GM12878 (cell line): ENCODE measurements around the gene TUB. TPM values are rescaled to one million over a fixed set of nuclear protein-coding genes. Genes with fewer than 3 reads are reported as not detected.

Experiments used
- ATAC-seq: fragments of 200-7000 bp; cut with Tn5 transposase; 3 replicates; pipeline ENCODE4 v1.9.1; 2020; ENCODE audit warnings: mild to moderate bottlenecking, moderate library complexity
- BruUV-seq: library from RNA; stranded (reverse); fragments of 400-500 nt; replicated peaks from 2 replicates; lab custom pipeline; 2021; lab: Mats Ljungman, UMichigan
- CTCF ChIA-PET: fragments of 300-600 bp; sonication (Branson Sonifier 250); formaldehyde crosslinking; extraction: SDS; loops from one replicate; lab custom pipeline; 2021; ENCODE audit warnings: inconsistent platforms; lab: Yijun Ruan, JAX
- POLR2A ChIA-PET: fragments of 350-600 bp; formaldehyde crosslinking; extraction: SDS; loops from one replicate; lab custom pipeline; 2021; ENCODE audit warnings: inconsistent platforms; lab: Charles Lee
- RAD21 ChIA-PET: fragments of 300-600 bp; sonication (Branson Sonifier 250); formaldehyde crosslinking; loops from one replicate; lab custom pipeline; 2023; ENCODE audit warnings: antibody characterized with exemption; ENCODE audit not compliant: unreplicated experiment; lab: Charles Lee
- SMC1A ChIA-PET: fragments of 300-600 bp; sonication (Branson Sonifier 250); formaldehyde crosslinking; loops from one replicate; lab custom pipeline; 2023; ENCODE audit not compliant: unreplicated experiment, uncharacterized antibody; lab: Charles Lee
- DNase-seq: peaks from one replicate; pipeline ENCODE4 v3.0.0-alpha.2; 2011; ENCODE audit warnings: low read depth, low spot score
- FAIRE-seq: peaks from 3 replicates; lab custom pipeline; 2011; peaks lifted over from hg19 to GRCh38; lab: Jason Lieb, UNC
- H2AFZ ChIP-seq: 2 replicates; pipeline ENCODE4 v1.6.0; 2011; ENCODE audit warnings: low read depth, low read length, control low read depth; ENCODE audit not compliant: control insufficient read depth
- H3K27ac ChIP-seq: 2 replicates; pipeline ENCODE4 v1.5.1; 2011; ENCODE audit warnings: control low read depth; ENCODE audit not compliant: control insufficient read depth, insufficient read depth
- H3K27me3 ChIP-seq, 2 experiments: replicated peaks in 1 of 2; 2 replicates each; pipeline versions ENCODE4 v1.6.0 to v1.6.1; 2011; ENCODE audit warnings: low read length in 1 of 2; ENCODE audit not compliant: control insufficient read depth in 2 of 2, insufficient read depth in 2 of 2
- H3K36me3 ChIP-seq, 2 experiments: 2 replicates each; pipeline ENCODE4 v1.5.1; 2011; ENCODE audit warnings: low read length in 1 of 2; ENCODE audit not compliant: control insufficient read depth in 2 of 2, insufficient read depth in 2 of 2
- H3K4me1 ChIP-seq: 2 replicates; pipeline ENCODE4 v1.6.1; 2011; ENCODE audit warnings: mild to moderate bottlenecking, low read length, moderate library complexity, mixed read lengths; ENCODE audit not compliant: control insufficient read depth, insufficient read depth
- H3K4me2 ChIP-seq: 2 replicates; pipeline ENCODE4 v1.6.0; 2011; ENCODE audit warnings: control low read depth; ENCODE audit not compliant: control insufficient read depth, insufficient read depth
- H3K4me3 ChIP-seq: fragments of 200-600 bp; sonication (generic); 2 replicates; pipeline ENCODE4 v1.5.1; 2016
- H3K79me2 ChIP-seq: 2 replicates; pipeline ENCODE4 v1.6.0; 2011; ENCODE audit warnings: low read length; ENCODE audit not compliant: control insufficient read depth, insufficient read depth
- H3K9ac ChIP-seq: 2 replicates; pipeline ENCODE4 v1.8.0; 2011; ENCODE audit warnings: low read length, control low read depth, mixed read lengths; ENCODE audit not compliant: control insufficient read depth, insufficient read depth
- H3K9me3 ChIP-seq: replicated peaks from 3 replicates; pipeline ENCODE4 v1.5.1; 2011; ENCODE audit warnings: mild to moderate bottlenecking, low read length; ENCODE audit not compliant: control insufficient read depth, insufficient read depth
- H4K20me1 ChIP-seq: 2 replicates; pipeline ENCODE4 v1.6.0; 2011; ENCODE audit not compliant: control insufficient read depth, insufficient read depth
- BCL11A ChIP-seq: IDR thresholded peaks from 2 replicates; pipeline ENCODE4 v1.6.1; 2011; ENCODE audit warnings: low read depth, low read length
- CREM ChIP-seq: IDR thresholded peaks from 2 replicates; pipeline ENCODE4 v1.6.1; 2014; ENCODE audit warnings: antibody characterized with exemption, low read depth
- DPF2 ChIP-seq: fragments of 450-650 bp; IDR thresholded peaks from 2 replicates; pipeline ENCODE4 v1.6.1; 2017; ENCODE audit warnings: mild to moderate bottlenecking
- FOS ChIP-seq: IDR thresholded peaks from 3 replicates; pipeline ENCODE4 v1.6.1; 2011; ENCODE audit warnings: borderline replicate concordance; ENCODE audit not compliant: insufficient read length; ENCODE audit errors: extremely low read depth
- IRF4 ChIP-seq: IDR thresholded peaks from 2 replicates; pipeline ENCODE4 v1.6.1; 2011; ENCODE audit warnings: low read depth, low read length
- SRF ChIP-seq, 2 experiments: IDR thresholded peaks; 2 replicates each; pipeline ENCODE4 v1.6.1; 2011; ENCODE audit warnings: low read depth in 2 of 2, low read length in 2 of 2, mild to moderate bottlenecking in 1 of 2, moderate library complexity in 1 of 2
- TBL1XR1 ChIP-seq: IDR thresholded peaks from 2 replicates; pipeline ENCODE4 v1.6.1; 2012; ENCODE audit warnings: low read depth, low read length, improper control_type of control experiment
- WGBS: methylation state at CpG from one replicate; pipeline ENCODE4 v1.1.6; 2016; ENCODE audit warnings: low lambda C conversion rate; ENCODE audit not compliant: insufficient replicate concordance, insufficient coverage; ENCODE audit errors: missing lambda C conversion rate; 5-methylcytosine and 5-hydroxymethylcytosine counted together
- in situ Hi-C: fragments of 300-500 bp; cut with MboI; formaldehyde crosslinking; loops from 9 replicates; pipeline ENCODE4 v1.14.3; 2018; ENCODE audit warnings: mixed read lengths
- intact Hi-C: fragments of 100-400 bp; cut with micrococcal nuclease; formaldehyde crosslinking; loops from one replicate; pipeline ENCODE4 v1.14.2; 2022; ENCODE audit not compliant: unreplicated experiment
- polyA plus RNA-seq, 11 experiments: library from polyadenylated mRNA; depleted of rRNA in 4 of 11; unstranded in 6 of 11; stranded (reverse) in 5 of 11; fragments of >200 nt; fragmentation: Nextera tagmentation in 4 of 11; fragmentation: Illumina TruSeq in 1 of 11; extraction: Ambion mirVana in 4 of 11; extraction: Trizol in 1 of 11; gene quantifications; 1 replicate in 1 of 11; 2 replicates in 10 of 11; pipeline versions ENCODE4 v1.2.1 to v1.2.3, GENCODE V29; 2011 to 2016; ENCODE audit warnings: inconsistent platforms in 2 of 11, missing spikeins in 2 of 11, low read depth in 1 of 11
- total RNA-seq, 4 experiments: library from RNA; depleted of rRNA in 3 of 4; stranded (reverse); fragments of >200 nt in 3 of 4; fragmentation: Illumina TruSeq in 1 of 4; extraction: Trizol in 1 of 4; gene quantifications; 2 replicates each; pipeline versions ENCODE4 v1.2.1 to v1.2.3, GENCODE V29; 2013 to 2021
- TF ChIP-seq, protein P1 (sequence below): IDR thresholded peaks from 2 replicates; pipeline ENCODE4 v1.6.1; 2011; ENCODE audit warnings: mild to moderate bottlenecking, low read depth, low read length, moderate library complexity; ENCODE audit not compliant: insufficient replicate concordance

The TUB gene
- total and polyA plus RNA-seq, 10 of the 15 experiments (the other 5 are each of a cell fraction or from before 2014, with no cell fraction given): 0.01 to 0.06 (median 0.03) TPM; not detected in 6

DNA sequence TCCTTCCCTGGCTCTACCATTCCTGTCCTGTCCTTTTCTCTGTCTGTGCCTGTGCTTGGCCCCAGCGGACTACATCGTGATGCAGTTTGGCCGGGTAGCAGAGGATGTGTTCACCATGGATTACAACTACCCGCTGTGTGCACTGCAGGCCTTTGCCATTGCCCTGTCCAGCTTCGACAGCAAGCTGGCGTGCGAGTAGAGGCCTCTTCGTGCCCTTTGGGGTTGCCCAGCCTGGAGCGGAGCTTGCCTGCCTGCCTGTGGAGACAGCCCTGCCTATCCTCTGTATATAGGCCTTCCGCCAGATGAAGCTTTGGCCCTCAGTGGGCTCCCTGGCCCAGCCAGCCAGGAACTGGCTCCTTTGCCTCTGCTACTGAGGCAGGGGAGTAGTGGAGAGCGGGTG, 20.4 kb downstream of the TUB start:
- no peak overlapping the region for H3K9ac ChIP-seq
- H4K20me1 ChIP-seq: no peaks in the 10 kb centered on the region
- no peak overlapping the region for H2AFZ ChIP-seq
- no peak for FAIRE-seq
- H3K4me1 ChIP-seq: no peaks in the 10 kb centered on the region
- ATAC-seq: no peak
- H3K9me3 ChIP-seq: no peaks in the 10 kb centered on the region
- 40% methylated on average over 10 of the region's 11 CpGs for WGBS
- RAD21 ChIA-PET: interaction anchor here (1.0 kb wide), 1 partner anchor 68 kb away, joined by 3 read pairs; no protein-coding TSS in a partner anchor
- intact Hi-C loops (no loop called here), in situ Hi-C loops (no loop called here)
- POLR2A ChIA-PET: interaction anchor here (0.6 kb wide), 1 partner anchor 22 kb away, joined by 4 read pairs; no protein-coding TSS in a partner anchor
- BruUV-seq: no TSS peak
- H3K36me3 ChIP-seq: peaks cover 0 to 4% of the 10 kb centered on the region in 2 experiments; a peak in 2 of 4 replicates
- SMC1A ChIA-PET: interaction anchor here (0.5 kb wide), 1 partner anchor 207 kb away, joined by 3 read pairs; no protein-coding TSS in a partner anchor
- no peak overlapping the region for H3K4me2 ChIP-seq
- H3K27ac ChIP-seq: no peak overlapping the region
- no peaks in the 10 kb centered on the region for H3K27me3 ChIP-seq
- CTCF ChIA-PET: interaction anchor here (0.6 to 1.3 kb wide), 2 partner anchors 95 to 208 kb away, joined by 3 to 5 read pairs; no protein-coding TSS in a partner anchor
- no peaks in the 10 kb centered on the region for H3K79me2 ChIP-seq
- H3K4me3 ChIP-seq: no peak overlapping the region
- TF ChIP-seq, protein P1, sequence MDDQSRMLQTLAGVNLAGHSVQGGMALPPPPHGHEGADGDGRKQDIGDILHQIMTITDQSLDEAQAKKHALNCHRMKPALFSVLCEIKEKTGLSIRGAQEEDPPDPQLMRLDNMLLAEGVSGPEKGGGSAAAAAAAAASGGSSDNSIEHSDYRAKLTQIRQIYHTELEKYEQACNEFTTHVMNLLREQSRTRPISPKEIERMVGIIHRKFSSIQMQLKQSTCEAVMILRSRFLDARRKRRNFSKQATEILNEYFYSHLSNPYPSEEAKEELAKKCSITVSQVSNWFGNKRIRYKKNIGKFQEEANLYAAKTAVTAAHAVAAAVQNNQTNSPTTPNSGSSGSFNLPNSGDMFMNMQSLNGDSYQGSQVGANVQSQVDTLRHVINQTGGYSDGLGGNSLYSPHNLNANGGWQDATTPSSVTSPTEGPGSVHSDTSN: no peak
- no peak for TF ChIP-seq IRF4
- TF ChIP-seq TBL1XR1: no peak
- TF ChIP-seq SRF (IDR thresholded peaks at IDR 0.05; ENCODE audit: low read depth in 2 of 2, low read length in 2 of 2): no peak
- no peak for TF ChIP-seq BCL11A
- TF ChIP-seq FOS: no peak
- TF ChIP-seq DPF2: no peak
- TF ChIP-seq CREM: no peak
- no peak for DNase-seq
